HG02852 (cell line): ENCODE data around the gene TOB2.

Experiments used
- ATAC-seq: cut with Tn5 transposase; IDR thresholded peaks from one replicate; pipeline ENCODE4 v1.9.1; 2021; ENCODE audit warnings: mild to moderate bottlenecking, moderate library complexity; ENCODE audit not compliant: unreplicated experiment

TOB2 gene, protein sequence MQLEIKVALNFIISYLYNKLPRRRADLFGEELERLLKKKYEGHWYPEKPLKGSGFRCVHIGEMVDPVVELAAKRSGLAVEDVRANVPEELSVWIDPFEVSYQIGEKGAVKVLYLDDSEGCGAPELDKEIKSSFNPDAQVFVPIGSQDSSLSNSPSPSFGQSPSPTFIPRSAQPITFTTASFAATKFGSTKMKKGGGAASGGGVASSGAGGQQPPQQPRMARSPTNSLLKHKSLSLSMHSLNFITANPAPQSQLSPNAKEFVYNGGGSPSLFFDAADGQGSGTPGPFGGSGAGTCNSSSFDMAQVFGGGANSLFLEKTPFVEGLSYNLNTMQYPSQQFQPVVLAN

GRCh38 chr22:41446639-41447434, at the start of gene TOB2:
Gene TOB2 (minus strand): TSS chr22:41446801. CDS start chr22:41437345, 9,456 bp downstream.
- ATAC-seq = peak; percentile 23

DNA sequence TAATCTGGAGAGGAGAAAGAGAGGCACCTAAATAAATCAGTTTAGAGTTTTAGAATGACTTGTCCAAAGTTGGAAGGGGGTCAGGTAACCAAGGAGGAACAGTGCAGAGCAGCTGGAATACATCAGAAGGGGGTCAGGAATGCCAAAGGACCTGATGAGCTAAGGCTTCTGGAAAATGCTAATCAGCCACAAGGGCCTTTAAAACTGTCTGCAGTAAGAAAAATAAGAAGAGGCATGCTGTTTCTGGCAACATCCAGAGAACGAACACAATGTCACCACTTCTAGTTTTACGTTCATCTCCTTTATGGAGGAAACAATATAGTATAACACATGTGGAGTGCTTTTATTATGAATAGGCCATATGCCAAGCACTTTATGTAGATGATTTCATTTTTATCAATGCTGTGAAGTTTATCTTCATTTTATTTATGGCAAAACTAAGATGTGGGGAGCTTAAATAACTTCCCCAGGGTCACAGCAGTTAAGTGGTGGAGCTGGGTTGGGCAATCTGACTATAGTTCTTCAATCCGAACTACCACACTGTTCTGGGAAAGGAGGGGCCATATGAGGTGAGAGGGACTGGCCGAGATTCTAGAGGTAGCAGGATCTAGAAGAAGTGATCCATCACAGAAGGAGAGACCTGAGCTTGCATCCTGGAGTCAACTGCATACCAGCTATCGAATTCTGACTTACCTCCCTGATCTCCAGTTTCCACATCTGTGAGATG, 44.9 kb upstream of the TOB2 start:
- no peak for ATAC-seq

DNA sequence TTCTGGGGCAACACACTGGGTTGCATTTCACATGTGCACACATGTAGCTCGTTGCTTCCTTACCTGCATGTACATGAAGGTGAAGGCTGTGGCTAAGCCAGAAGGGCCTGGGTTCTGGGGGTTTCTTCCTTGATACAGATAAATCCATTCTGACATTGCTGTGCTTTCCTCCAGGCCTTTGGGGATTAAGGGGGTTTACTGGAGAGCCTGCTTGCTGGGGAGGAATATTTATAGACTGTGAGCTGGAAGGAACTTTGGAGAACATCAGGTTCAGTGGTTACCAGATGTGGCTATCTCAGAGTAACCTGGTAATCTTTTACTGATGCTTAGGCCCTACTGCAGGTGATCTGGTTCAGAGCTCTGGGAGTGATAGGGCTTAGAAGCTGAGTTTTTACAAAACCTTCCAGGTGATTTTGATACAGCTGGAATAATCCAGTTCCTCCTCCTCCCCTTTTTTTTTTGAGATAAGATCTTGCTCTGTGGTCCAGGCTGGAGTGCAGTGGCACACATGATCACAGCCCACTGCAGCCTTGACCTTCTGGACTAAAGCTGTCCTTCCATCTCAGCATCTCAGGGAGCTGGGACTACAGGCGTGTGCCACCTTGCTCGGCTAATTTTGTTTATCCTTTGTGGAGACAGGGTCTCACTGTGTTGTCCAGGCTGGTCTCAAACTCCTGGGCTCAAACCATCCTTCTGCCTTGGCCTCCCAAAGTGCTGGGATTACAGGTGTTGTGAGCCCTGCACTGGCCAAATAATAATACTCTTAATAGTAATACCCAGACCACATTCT, 42.2 kb upstream of the TOB2 start:
- ATAC-seq = no peak

- ATAC-seq = no peak
These were observed 41.5 kb upstream of the TOB2 start for GRCh38 chr22:41488076-41488475.

- ATAC-seq = no peak
These were observed 40.7 kb upstream of the TOB2 start for GRCh38 chr22:41487037-41487935.

DNA sequence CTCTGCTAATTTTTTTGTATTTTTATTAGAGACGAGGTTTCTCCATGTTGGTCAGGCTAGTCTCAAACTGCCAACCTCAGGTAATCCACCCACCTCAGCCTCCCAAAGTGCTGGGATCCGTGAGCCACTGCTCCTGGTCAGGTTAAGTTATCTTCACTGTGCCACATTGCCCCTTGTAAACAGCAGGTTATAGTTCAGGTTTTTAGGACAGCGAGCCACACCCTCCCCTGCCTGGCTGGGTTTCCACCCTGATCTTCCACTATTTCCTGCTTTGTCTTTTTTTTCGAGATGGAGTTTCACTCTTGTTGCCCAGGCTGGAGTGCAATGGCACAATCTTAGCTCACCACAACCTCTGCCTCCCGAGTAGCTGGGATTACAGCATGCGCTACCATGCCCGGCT, 38.4 kb upstream of the TOB2 start:
- no peak for ATAC-seq

DNA sequence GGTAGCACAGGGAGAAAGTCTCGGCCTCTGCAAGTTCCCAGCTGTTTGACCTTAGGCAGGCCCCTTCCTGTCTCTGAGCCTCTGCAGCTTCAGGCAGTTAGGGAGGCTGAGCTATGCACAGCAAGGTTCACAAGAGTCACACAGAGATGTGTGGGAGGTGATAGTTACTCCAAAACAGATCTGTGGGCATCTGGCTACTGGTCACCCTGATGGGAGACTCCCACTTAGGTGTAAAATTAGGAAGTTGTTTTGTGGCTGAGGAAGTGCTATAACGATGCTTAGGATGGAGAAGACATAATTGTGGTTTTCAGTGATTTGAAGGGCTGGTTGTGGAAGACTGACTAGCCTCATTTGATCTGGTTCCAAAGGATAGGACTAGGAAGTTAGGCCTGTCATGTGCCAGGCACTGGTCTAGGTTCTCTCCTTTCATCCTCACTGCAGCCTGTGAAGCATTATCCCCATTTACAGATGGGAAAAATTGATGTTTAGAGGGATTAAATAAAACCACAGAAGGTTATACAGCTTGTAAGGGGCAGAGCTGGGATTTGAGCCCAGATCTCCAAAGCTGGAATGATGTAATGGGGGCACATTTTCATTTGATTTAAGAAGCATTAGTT, 35.8 kb upstream of the TOB2 start:
- no peak for ATAC-seq

- no peak for ATAC-seq
These were observed 35.3 kb upstream of the TOB2 start for GRCh38 chr22:41481925-41482318.

- ATAC-seq = no peak
These were observed 34.7 kb upstream of the TOB2 start for GRCh38 chr22:41481131-41481830.

DNA sequence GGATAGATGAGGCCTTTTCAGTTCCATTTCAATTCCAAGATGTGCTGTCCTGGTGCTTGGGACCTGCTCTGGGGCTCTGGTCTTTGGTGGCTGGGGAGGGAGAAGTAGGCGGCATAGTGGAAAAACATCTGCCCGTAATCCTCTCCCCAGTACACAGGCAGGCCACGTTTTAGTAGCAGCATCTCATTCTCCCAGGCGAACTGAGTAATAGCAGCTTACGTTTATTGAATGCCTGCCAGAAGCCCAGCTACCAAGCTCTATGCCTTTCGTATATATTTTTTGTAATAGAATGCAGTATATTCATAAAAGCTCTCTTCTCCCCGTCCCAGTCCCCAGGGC, 33.8 kb upstream of the TOB2 start:
- no peak for ATAC-seq

GRCh38 chr22:41479671-41480396, 33.2 kb upstream of the TOB2 start:
- no peak for ATAC-seq

- no peak for ATAC-seq
These were observed 32.4 kb upstream of the TOB2 start for GRCh38 chr22:41478891-41479521.

- ATAC-seq = no peak
These were observed 31.9 kb upstream of the TOB2 start for GRCh38 chr22:41478473-41478872.

DNA sequence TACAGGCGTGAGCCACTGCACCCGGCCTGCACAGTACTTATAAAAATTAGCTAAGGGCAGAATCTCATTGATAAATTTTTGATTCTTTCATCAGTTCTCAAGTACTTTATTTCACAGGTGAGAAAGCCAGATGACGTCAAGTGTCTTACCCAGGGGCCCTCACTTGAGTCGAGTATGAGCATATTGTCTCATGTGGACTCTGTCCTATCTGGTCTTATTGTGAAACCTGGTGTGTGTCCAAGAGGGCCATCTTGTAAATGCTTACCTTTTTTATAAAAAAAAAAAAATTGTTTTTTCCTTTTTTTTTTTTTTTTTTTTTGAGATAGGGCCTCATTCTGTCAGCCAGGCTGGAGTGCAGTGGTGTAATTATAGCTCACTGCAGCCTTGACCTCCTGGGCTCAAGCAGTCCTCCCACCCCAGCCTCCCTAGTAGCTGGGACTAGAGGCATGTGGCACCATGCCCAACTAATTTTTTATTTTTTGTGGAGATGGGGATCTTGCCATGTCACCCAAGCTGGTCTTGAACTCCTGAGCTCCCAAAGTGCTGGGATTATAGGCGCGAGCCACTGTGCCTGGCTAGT, 28.4 kb upstream of the TOB2 start:
- no peak for ATAC-seq

DNA sequence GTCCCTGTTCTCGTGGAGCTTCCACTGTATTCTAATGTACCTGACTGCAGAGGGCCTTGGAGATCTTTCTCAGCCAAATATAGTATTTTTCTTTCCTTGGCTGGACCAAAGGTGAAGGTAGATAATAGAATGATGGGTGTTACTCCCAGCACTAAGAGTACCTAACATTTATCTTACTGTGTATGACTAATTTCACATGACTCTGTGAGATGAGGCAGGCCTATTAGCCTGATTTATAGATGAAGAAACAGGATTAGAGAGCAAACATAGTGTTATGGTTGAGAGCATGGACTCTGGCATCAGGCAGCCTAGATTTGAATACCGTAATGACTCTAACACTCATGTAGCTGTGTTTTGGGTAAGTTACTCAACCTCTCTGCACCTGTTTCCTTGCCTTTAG, 25.0 kb upstream of the TOB2 start:
- ATAC-seq = no peak

GRCh38 chr22:41470886-41471285, 24.3 kb upstream of the TOB2 start:
- no peak for ATAC-seq

DNA sequence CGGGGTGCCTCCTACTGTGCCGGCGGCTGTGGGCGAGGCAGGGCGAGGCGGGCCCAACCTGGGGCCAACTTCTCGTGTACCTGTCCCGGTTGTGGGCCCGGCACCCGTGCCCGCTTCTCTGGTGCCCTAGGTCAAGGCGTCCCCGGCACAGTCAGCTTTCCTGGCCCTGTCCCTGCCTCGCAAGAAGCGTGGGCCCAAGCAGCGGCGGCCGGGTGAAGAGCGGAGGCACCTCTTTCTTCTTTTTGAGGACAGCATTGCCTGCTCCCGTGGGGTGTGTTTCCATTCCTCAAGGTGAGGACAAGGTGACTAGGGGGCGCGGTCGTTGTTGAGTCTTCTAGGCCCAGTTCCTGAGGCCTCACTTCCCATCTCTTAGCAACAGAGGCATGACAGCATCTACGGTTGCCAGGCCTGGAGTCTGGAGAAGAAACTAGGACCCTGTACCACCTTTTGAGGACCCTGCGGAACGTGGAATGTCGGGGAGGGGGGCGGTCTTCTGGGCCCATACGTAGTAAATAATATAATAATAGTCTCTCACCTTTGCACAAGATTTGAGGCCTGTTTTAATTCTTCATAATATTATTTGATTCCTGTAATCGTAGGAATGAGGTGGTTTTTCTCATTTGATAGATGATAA, 22.7 kb upstream of the TOB2 start:
- ATAC-seq = no peak
